NCI-H69 (cell line): ENCODE data around the gene AVP.
"Not testable (repeated sequence)": the region's sequence is repeated elsewhere in the genome, so short reads cannot be mapped to it uniquely, and the experiment has no call there.

Source experiments
- DNase-seq: peaks from one replicate; lab custom pipeline; 2025; lab: John Stamatoyannopoulos, UW

Gene AVP

DNA sequence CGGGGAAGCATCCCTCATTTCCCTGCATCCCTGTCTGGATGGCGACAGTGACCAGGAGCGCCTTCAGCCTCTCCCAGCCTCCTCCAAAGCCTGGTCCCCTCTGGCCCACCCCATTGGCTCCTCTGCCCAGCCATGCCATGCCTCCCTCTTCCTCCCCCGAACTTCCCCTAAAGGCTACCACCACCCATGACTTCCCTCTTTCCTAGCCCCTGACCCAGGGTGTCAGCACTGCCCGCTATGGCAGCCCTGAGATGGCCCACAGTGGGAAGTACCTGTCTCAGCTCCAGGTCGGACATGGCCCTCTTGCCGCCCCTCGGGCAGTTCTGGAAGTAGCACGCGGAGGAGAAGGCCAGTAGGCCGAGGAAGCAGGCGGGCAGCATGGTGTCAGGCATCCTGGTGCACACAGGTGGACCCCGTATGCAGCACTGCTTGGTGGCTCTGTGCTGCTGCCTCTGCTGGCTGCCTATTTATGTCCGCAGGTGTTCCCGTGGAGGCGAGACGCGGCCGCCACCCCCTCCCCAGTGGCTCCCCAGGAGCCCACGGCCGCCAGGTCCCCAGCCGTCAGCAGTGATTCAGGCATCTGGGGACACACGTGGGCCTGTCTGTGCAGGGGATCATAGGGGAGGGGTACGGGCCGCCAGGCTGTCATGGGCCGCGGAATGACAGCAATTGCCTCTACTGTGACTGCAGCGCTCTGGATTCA, at the start of gene AVP:
AVP (minus strand) TSS at position 442 of the 703 bp plus-strand sequence; CDS start at position 392, 50 bp downstream.
- DNase-seq = no peak

DNA sequence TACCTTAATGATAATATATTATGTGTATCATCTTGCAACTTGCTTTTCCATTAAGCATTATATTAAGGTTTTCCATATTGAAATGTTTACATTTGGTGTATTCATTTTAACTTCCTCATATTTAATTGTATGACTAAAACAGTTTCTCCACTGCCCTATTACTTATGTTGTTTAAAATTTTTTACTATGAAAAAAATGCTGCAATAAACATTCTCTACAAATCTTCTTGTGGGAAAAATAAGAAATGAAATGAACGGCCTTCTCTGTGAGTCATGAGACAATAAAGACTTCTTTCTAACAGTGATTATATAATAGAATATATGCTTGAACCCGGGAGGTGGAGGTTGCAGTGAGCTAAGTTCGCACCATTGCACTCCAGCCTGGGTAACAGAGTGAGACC, 49.6 kb upstream of the AVP start:
- DNase-seq = no peak

DNA sequence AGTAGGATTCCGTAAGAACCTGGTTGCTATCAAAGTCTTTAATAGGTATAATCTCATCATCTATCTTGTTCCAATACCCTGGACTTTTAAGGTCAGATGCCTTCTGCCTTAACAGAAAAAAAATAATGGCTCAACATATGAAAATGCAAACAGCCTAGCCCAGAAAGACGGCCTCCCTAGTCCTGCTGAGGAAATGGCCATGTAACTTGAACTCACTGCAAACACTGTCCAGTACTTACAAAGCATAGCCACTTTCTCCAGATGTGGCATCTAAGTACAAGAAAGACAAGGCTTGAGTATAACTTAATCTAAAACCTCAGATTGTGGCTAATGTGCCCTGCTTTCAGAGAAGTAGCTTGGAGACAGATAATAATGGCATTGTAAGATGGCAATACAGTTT, 48.6 kb upstream of the AVP start:
- no peak for DNase-seq

GRCh38 chr20:3130051-3130600, 45.6 kb upstream of the AVP start:
- DNase-seq = no peak

GRCh38 chr20:3129094-3129493, 44.6 kb upstream of the AVP start:
- no peak for DNase-seq

GRCh38 chr20:3128275-3128984, 43.9 kb upstream of the AVP start:
- DNase-seq = peak; percentile 10

DNA sequence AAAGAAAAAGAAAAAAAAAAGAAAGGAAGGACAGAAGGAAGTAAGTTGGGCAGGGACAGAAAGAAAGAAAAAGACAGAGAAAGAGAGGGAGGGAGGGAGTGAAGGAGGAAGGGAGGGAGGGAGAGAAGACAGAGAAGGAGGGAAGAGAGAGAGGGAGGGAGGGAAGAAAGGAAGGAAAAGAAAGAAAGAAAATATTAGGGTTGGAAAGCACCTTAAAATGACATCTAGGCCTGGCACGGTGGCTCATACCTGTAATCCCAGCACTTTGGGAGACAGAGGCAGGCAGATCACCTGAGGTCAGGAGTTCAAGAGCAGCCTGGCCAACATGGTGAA, 42.0 kb upstream of the AVP start:
- no peak for DNase-seq

DNA sequence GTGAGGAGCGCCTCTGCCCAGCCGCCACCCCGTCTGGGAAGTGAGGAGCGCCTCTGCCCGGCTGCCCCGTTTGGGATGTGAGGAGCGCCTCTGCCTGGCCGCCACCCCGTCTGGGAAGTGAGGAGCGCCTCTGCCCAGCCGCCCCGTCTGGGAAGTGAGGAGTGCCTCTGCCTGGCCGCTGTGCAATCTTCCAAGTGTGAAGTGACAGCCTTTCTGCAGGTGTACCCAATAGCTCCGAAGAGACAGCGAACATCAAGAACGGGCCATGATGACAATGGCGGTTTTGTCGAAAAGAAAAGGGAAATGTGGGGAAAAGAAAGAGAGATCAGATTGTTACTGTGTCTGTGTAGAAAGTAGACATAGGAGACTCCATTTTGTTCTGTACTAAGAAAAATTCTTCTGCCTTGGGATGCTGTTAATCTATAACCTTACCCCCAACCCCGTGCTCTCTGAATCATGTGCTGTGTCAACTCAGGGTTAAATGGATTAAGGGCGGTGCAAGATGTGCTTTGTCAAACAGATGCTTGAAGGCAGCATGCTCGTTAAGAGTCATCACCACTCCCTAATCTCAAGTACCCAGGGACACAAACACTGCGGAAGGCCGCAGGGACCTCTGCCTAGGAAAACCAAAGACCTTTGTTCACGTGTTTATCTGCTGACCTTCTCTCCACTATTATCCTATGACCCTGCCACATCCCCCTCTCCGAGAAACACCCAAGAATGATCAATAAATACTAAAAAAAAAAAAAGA, 41.4 kb upstream of the AVP start:
- DNase-seq = not testable (repeated sequence)

- not testable (repeated sequence) for DNase-seq
Measured at GRCh38 chr20:3124773-3125560, 40.4 kb upstream of the AVP start.

DNA sequence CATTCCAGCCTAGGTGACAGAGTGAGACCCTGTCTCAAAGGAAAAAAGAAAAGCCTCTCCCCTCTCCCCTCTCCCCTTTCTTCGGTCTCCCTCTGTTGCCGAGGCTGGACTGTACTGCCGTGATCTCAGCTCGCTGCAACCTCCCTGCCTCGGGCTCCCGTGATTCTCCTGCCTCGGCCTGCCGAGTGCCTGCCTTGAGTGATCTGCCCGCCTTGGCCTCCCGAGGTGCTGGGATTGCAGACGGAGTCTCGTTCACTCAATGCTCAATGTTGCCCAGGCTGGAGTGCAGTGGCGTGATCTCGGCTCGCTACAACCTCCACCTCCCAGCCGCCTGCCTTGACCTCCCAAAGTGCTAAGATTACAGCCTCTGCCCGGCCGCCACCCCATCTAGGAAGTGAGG, 39.6 kb upstream of the AVP start:
- not testable (repeated sequence) for DNase-seq

DNA sequence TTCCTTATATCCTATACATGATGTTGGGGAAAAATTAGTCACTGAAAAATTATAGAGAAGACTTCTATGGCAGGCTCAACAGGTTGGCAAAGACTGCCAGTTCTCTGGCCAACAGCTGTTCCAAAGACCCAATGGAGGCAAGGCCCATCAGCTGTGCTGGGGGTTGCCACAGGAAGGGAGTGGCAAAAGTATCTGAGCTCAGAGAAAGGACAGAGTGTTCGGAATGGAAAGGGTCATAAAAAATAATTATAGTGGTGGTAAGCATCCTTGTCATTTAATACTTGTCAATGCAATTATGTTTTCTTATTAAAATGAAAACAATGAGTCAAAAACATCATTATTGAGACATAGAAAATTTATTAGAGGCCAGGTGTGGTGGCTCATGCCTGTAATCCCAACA, 39.0 kb upstream of the AVP start:
- DNase-seq = peak; percentile 89

GRCh38 chr20:3121955-3122610, 37.6 kb upstream of the AVP start:
- no peak for DNase-seq

DNA sequence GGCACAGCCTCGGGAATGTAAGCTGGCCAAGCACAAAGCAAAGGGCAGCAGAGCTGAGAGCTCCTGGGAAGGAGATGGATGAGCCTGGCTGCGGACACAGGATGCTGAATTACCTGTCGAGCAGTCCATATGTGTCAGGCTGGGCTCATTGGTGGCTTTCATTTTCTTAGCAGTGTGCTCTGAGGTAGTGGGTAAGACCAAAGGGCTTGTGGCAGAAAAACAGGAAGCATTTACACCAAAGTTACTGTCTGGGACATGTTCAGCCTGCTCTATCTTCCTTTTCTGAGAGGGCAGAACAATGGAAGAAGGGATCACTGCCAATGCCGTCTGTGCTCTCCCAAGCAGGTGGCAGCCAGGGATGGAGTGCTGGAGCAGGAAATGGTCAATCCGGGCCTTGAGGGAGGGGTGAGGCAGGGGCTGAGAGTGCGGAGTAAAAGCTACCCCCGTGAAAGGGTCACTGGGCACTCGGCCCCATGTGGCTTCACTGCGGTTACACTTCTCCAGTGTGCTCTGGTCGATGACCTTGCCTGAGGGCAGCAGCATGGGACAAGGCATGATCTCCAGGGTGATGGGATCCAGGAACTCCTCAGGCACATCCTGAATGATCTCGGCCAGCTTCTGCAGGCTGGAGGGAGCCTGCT, 36.9 kb upstream of the AVP start:
- DNase-seq = no peak

- no peak for DNase-seq
Measured at GRCh38 chr20:3119044-3119443, 34.5 kb upstream of the AVP start.

DNA sequence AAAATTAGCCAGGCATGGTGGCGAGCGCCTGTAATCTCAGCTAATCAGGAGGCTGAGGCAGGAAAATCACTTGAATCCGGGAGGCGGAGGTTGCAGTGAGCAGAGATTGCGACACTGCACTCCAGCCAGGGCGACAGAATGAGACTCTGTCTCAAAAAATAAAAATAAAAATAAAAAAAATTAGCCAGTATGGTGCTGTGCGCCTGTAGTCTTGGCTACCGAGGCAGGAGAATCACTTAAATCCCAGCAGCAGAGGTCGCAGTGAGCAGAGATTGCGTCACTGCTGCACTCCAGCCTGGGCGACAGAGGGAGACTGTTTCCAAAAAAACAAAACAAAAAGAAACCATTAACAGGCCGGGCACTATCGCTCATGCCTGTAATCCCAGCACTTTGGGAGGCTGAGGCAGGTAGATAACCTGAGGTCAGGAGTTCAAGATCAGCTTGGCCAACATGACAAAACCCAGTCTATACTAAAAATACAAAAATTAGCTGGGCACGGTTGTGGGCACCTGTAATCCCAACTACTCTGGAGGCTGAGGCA, 33.4 kb upstream of the AVP start:
- DNase-seq = peak; percentile 58

- DNase-seq = no peak
Measured at GRCh38 chr20:3116341-3116740, 31.8 kb upstream of the AVP start.

- DNase-seq = peak; percentile 80
Measured at GRCh38 chr20:3115190-3116107, 30.9 kb upstream of the AVP start.

- no peak for DNase-seq
Measured at GRCh38 chr20:3111995-3112394, 27.5 kb upstream of the AVP start.

GRCh38 chr20:3111507-3111906, 27.0 kb upstream of the AVP start:
- DNase-seq = no peak
